Endodermal cell (in vitro differentiated cells): Measurements from ENCODE around the gene PCNX1. TPM values are rescaled to one million over a fixed set of nuclear protein-coding genes. Genes with fewer than 3 reads are reported as not detected.

ENCODE experiments used
- DNase-seq: peaks from one replicate; pipeline ENCODE4 v3.0.0-alpha.2; 2017
- H3K27ac ChIP-seq: 2 replicates; pipeline ENCODE4 v1.5.1; 2013; ENCODE audit warnings: mild to moderate bottlenecking, low read depth, low read length, moderate library complexity
- H3K27me3 ChIP-seq: 2 replicates; pipeline ENCODE4 v1.6.1; 2013; ENCODE audit warnings: mild to moderate bottlenecking, low read length, moderate library complexity; ENCODE audit not compliant: insufficient read depth, control insufficient read depth, poor library complexity, severe bottlenecking
- H3K36me3 ChIP-seq: 2 replicates; pipeline ENCODE4 v1.7.0; 2013; ENCODE audit warnings: mild to moderate bottlenecking, low read length, moderate library complexity; ENCODE audit not compliant: control insufficient read depth, insufficient read depth
- H3K4me1 ChIP-seq: one replicate; pipeline ENCODE4 v1.7.0; 2013; ENCODE audit warnings: low read length; ENCODE audit not compliant: control insufficient read depth, insufficient read depth
- H3K4me3 ChIP-seq: 2 replicates; pipeline ENCODE4 v1.5.1; 2013; ENCODE audit warnings: mild to moderate bottlenecking, low read length, moderate library complexity
- H3K9ac ChIP-seq: 2 replicates; pipeline ENCODE4 v1.6.1; 2013; ENCODE audit warnings: mild to moderate bottlenecking, low read length, moderate library complexity; ENCODE audit not compliant: poor library complexity, severe bottlenecking; ENCODE audit errors: extremely low read depth
- H3K9me3 ChIP-seq: 2 replicates; pipeline ENCODE4 v1.6.1; 2013; ENCODE audit warnings: mild to moderate bottlenecking, low read length, moderate library complexity; ENCODE audit not compliant: control insufficient read depth
- H3K27ac Mint-ChIP-seq: 2 replicates; pipeline ENCODE4 v1.8.0; 2020; ENCODE audit warnings: mixed read lengths
- H3K27me3 Mint-ChIP-seq: 2 replicates; pipeline ENCODE4 v1.8.0; 2021; ENCODE audit warnings: mild to moderate bottlenecking, mixed read lengths; ENCODE audit not compliant: insufficient read depth
- H3K36me3 Mint-ChIP-seq: 2 replicates; pipeline ENCODE4 v1.8.0; 2020; ENCODE audit warnings: low read depth, mixed read lengths
- H3K4me1 Mint-ChIP-seq: 2 replicates; pipeline ENCODE4 v1.8.0; 2020; ENCODE audit warnings: mixed read lengths
- H3K4me3 Mint-ChIP-seq: 2 replicates; pipeline ENCODE4 v1.8.0; 2020; ENCODE audit warnings: mild to moderate bottlenecking, moderate library complexity, mixed read lengths
- H3K9me3 Mint-ChIP-seq: 2 replicates; pipeline ENCODE4 v1.8.0; 2020; ENCODE audit warnings: mild to moderate bottlenecking, mixed read lengths
- CTCF ChIP-seq: fragments of 200-600 bp; sonication (generic); conservative IDR thresholded peaks from 2 replicates; pipeline ENCODE4 v1.5.0; 2021; ENCODE audit warnings: antibody characterized with exemption, mild to moderate bottlenecking
- WGBS, 2 experiments: methylation state at CpG; one replicate each; pipeline versions ENCODE4 v1.1.5 to v1.1.7; 2013; ENCODE audit warnings: missing lambda C conversion rate in 2 of 2, mixed read lengths in 1 of 2; ENCODE audit not compliant: insufficient coverage in 1 of 2, insufficient read length in 1 of 2; 5-methylcytosine and 5-hydroxymethylcytosine counted together
- total RNA-seq, 2 donors: library from RNA; stranded (reverse); fragmentation: NEBNext Ultra II Directional in 1 of 2; extraction: Animal tissue kit (Norgen Biotek cat#: 25700) in 1 of 2; gene quantifications; 2 replicates in 1 of 2; 3 replicates in 1 of 2; pipeline ENCODE4 v1.2.1, GENCODE V29; 2021

PCNX1 gene
- total RNA-seq, 2 donors from 2014 or later, result 68.2 TPM

- H3K9ac ChIP-seq, result no peak overlapping the region
- no peak overlapping the region for H3K4me3 ChIP-seq
- H3K27me3 ChIP-seq, result no peaks in the 10 kb centered on the region
- no peak overlapping the region for H3K27ac Mint-ChIP-seq
- TF ChIP-seq CTCF, result peak; percentile 94
- 81 to 100% methylated on average over 2 to 3 of the region's 3 CpGs for WGBS, 2 experiments
- no peaks in the 10 kb centered on the region for H3K4me1 ChIP-seq
- peaks cover 11% of the 10 kb centered on the region for H3K4me1 Mint-ChIP-seq
- no peak for DNase-seq
- H3K9me3 Mint-ChIP-seq, result no peaks in the 10 kb centered on the region
- no peaks in the 10 kb centered on the region for H3K27me3 Mint-ChIP-seq
- no peak overlapping the region for H3K27ac ChIP-seq
- peaks cover 53% of the 10 kb centered on the region for H3K36me3 Mint-ChIP-seq
- H3K9me3 ChIP-seq, result no peaks in the 10 kb centered on the region
- H3K36me3 ChIP-seq, result peaks cover 77% of the 10 kb centered on the region
- no peak overlapping the region for H3K4me3 Mint-ChIP-seq
These were observed 196.6 kb downstream of the PCNX1 start for GRCh38 chr14:71103662-71104484.

- Histone ChIP-seq H3K4me1 (no peaks in the 10 kb centered on the region), H3K9ac (no peak overlapping the region), H3K9me3 (no peaks in the 10 kb centered on the region), H3K36me3 (peaks cover 88% of the 10 kb centered on the region), H3K27ac (no peak overlapping the region), H3K27me3 (no peaks in the 10 kb centered on the region), H3K4me3 (no peak overlapping the region)
- WGBS, 2 experiments, result 94% methylated on average over 2 of the region's 2 CpGs; no CpG with 5 or more reads in 1 of the 2 experiments
- DNase-seq, result no peak
- no peak overlapping the region for H3K27ac Mint-ChIP-seq
- peaks cover 63% of the 10 kb centered on the region for H3K36me3 Mint-ChIP-seq
- TF ChIP-seq CTCF, result no peak
- H3K9me3 Mint-ChIP-seq, result no peaks in the 10 kb centered on the region
- peaks cover 4% of the 10 kb centered on the region for H3K4me1 Mint-ChIP-seq
- no peak overlapping the region for H3K4me3 Mint-ChIP-seq
- no peaks in the 10 kb centered on the region for H3K27me3 Mint-ChIP-seq
These were observed 197.9 kb downstream of the PCNX1 start for GRCh38 chr14:71105177-71105576.

GRCh38 chr14:71107921-71108320 lies 200.7 kb downstream of the PCNX1 start:
- H3K27ac Mint-ChIP-seq, result no peak overlapping the region
- H3K4me1 ChIP-seq, result no peaks in the 10 kb centered on the region
- no peaks in the 10 kb centered on the region for H3K27me3 Mint-ChIP-seq
- no peaks in the 10 kb centered on the region for H3K9me3 ChIP-seq
- no peak overlapping the region for H3K4me3 Mint-ChIP-seq
- no peak for TF ChIP-seq CTCF
- peaks cover 65% of the 10 kb centered on the region for H3K36me3 Mint-ChIP-seq
- peaks cover 83% of the 10 kb centered on the region for H3K36me3 ChIP-seq
- DNase-seq, result no peak
- H3K4me1 Mint-ChIP-seq, result no peaks in the 10 kb centered on the region
- no peak overlapping the region for H3K4me3 ChIP-seq
- no peaks in the 10 kb centered on the region for H3K27me3 ChIP-seq
- no peaks in the 10 kb centered on the region for H3K9me3 Mint-ChIP-seq
- WGBS, 2 experiments, result 94% methylated on average over 1 of the region's 2 CpGs; no CpG with 5 or more reads in 1 of the 2 experiments
- no peak overlapping the region for H3K27ac ChIP-seq
- H3K9ac ChIP-seq, result no peak overlapping the region
